HCT116 (cell line): ENCODE data around the gene HOXB8.
A peak's percentile ranks its signal among the peaks of the same experiment; 100 is the strongest.

Experiments used
- EZH2 ChIP-seq: fragments of 200-600 bp; sonication (generic); IDR thresholded peaks from 2 replicates; pipeline ENCODE4 v1.6.1; 2017; ENCODE audit warnings: antibody characterized with exemption, mixed run types
- JUND ChIP-seq: IDR thresholded peaks from 2 replicates; pipeline ENCODE4 v1.6.1; 2012
- POLR2A ChIP-seq: IDR thresholded peaks from 2 replicates; pipeline ENCODE4 v1.7.0; 2011; ENCODE audit warnings: borderline replicate concordance; ENCODE audit not compliant: insufficient read depth, insufficient read length; ENCODE audit errors: extremely low read depth
- YY1 ChIP-seq: IDR thresholded peaks from 2 replicates; pipeline ENCODE4 v1.6.1; 2011; ENCODE audit warnings: low read length, low read depth, moderate library complexity, mild to moderate bottlenecking; ENCODE audit not compliant: insufficient replicate concordance; ENCODE audit errors: extremely low read depth
- ZFX ChIP-seq: fragments of 450-650 bp; IDR thresholded peaks from 2 replicates; pipeline ENCODE4 v1.6.1; 2017
- TF ChIP-seq, protein P1 (sequence below), 3 experiments: fragments of 200-600 bp in 1 of 3; sonication (generic) in 1 of 3; IDR thresholded peaks in 2 of 3; conservative IDR thresholded peaks in 1 of 3; 2 replicates each; pipeline ENCODE4 v1.5.1; 2012 to 2017; ENCODE audit warnings: low read depth in 2 of 3, low read length in 2 of 3, antibody characterized with exemption in 1 of 3, borderline replicate concordance in 1 of 3, control low read depth in 1 of 3, mild to moderate bottlenecking in 1 of 3, mixed read lengths in 1 of 3, mixed run types in 1 of 3, moderate library complexity in 1 of 3; ENCODE audit not compliant: insufficient read depth in 1 of 3

GRCh38 chr17:48611681-48612455, 3.2 kb downstream of the HOXB8 start:
- TF ChIP-seq JUND (no peak), POLR2A (peak; percentile 38), EZH2 (no peak), ZFX (peak; percentile 48; the same call in 1 of the 2 replicates), YY1 (peak; percentile 3)
- TF ChIP-seq, protein P1, sequence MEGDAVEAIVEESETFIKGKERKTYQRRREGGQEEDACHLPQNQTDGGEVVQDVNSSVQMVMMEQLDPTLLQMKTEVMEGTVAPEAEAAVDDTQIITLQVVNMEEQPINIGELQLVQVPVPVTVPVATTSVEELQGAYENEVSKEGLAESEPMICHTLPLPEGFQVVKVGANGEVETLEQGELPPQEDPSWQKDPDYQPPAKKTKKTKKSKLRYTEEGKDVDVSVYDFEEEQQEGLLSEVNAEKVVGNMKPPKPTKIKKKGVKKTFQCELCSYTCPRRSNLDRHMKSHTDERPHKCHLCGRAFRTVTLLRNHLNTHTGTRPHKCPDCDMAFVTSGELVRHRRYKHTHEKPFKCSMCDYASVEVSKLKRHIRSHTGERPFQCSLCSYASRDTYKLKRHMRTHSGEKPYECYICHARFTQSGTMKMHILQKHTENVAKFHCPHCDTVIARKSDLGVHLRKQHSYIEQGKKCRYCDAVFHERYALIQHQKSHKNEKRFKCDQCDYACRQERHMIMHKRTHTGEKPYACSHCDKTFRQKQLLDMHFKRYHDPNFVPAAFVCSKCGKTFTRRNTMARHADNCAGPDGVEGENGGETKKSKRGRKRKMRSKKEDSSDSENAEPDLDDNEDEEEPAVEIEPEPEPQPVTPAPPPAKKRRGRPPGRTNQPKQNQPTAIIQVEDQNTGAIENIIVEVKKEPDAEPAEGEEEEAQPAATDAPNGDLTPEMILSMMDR (IDR thresholded peaks at IDR 0.05 in 2 of 3, conservative IDR thresholded peaks at IDR 0.05 in 1 of 3; ENCODE audit: borderline replicate concordance in 1 of 3, insufficient read depth in 1 of 3, low read depth in 2 of 3, low read length in 2 of 3) = no peak
